A549 (cell line): ENCODE results near the gene CYP2U1. TPM values are rescaled to one million over a fixed set of nuclear protein-coding genes. Genes with fewer than 3 reads are reported as not detected.
A peak's percentile ranks its signal among the peaks of the same experiment; 100 is the strongest.

Source experiments
- ATAC-seq, 2 experiments: fragments of 200-7000 bp in 1 of 2; fragments of >200 bp in 1 of 2; cut with Nextera tagmentation in 1 of 2; cut with Tn5 transposase in 1 of 2; 3 replicates each; pipeline versions ENCODE4 v1.8.0 to v1.9.1; 2018 to 2020; ENCODE audit warnings: mild to moderate bottlenecking in 1 of 2, moderate library complexity in 1 of 2
- CTCF ChIA-PET: fragments of 300-600 bp; sonication (Branson Sonifier 250); formaldehyde crosslinking; extraction: SDS; loops from one replicate; lab custom pipeline; 2021; ENCODE audit warnings: antibody characterized with exemption, inconsistent platforms; lab: Yijun Ruan, JAX
- POLR2A ChIA-PET: fragments of 350-600 bp; formaldehyde crosslinking; extraction: SDS; loops from one replicate; lab custom pipeline; 2021; ENCODE audit warnings: antibody characterized with exemption, inconsistent platforms; lab: Yijun Ruan, JAX
- DNase-seq, 2 experiments: peaks; one replicate each; pipeline versions ENCODE4 v3.0.0 to v3.0.0-alpha.2; 2011 to 2016; ENCODE audit warnings: low read depth in 1 of 2, low spot score in 1 of 2
- FAIRE-seq: peaks from 2 replicates; lab custom pipeline; 2011; peaks lifted over from hg19 to GRCh38; lab: Jason Lieb, UNC
- H3K27ac ChIP-seq, 2 experiments: fragments of >200 bp; sonication (Bioruptor Twin); formaldehyde crosslinking; 3 replicates each; pipeline ENCODE4 v1.5.1; 2016 to 2017
- H3K4me1 ChIP-seq: fragments of >200 bp; sonication (Bioruptor Twin); formaldehyde crosslinking; 3 replicates; pipeline ENCODE4 v1.6.1; 2016
- H3K4me2 ChIP-seq: fragments of >200 bp; sonication (Bioruptor Twin); formaldehyde crosslinking; 3 replicates; pipeline ENCODE4 v1.6.1; 2016
- H3K4me3 ChIP-seq: fragments of >200 bp; sonication (Bioruptor Twin); formaldehyde crosslinking; 3 replicates; pipeline ENCODE4 v1.5.1; 2016
- H3K9me3 ChIP-seq: fragments of >200 bp; sonication (Bioruptor Twin); formaldehyde crosslinking; 3 replicates; pipeline ENCODE4 v1.6.1; 2016
- BHLHE40 ChIP-seq: IDR thresholded peaks from 2 replicates; pipeline ENCODE4 v1.6.1; 2012; ENCODE audit warnings: low read depth, low read length, inconsistent platforms
- CBX8 ChIP-seq: fragments of 200-600 bp; sonication (generic); IDR thresholded peaks from 2 replicates; pipeline ENCODE4 v1.6.1; 2016
- CEBPB ChIP-seq, 2 experiments: fragments of >200 bp in 1 of 2; sonication (Bioruptor Twin) in 1 of 2; formaldehyde crosslinking in 1 of 2; IDR thresholded peaks; 2 replicates each; pipeline ENCODE4 v1.6.1; 2012 to 2016
- EHF ChIP-seq: fragments of 250-450 bp; sonication (Bioruptor Pico); IDR thresholded peaks from 2 replicates; pipeline ENCODE4 v1.5.0; 2020; ENCODE audit warnings: mild to moderate bottlenecking
- ESRRA ChIP-seq: fragments of 150-350 bp; IDR thresholded peaks from 2 replicates; pipeline ENCODE4 v1.6.1; 2014; ENCODE audit warnings: mild to moderate bottlenecking, low read length, borderline replicate concordance
- FOSL2 ChIP-seq, 2 experiments: fragments of 450-650 bp in 1 of 2; fragments of >200 bp in 1 of 2; sonication (Bioruptor Twin) in 1 of 2; formaldehyde crosslinking; IDR thresholded peaks; 2 replicates each; pipeline versions ENCODE4 v1.5.0 to v1.6.1; 2016 to 2020; ENCODE audit warnings: mild to moderate bottlenecking in 1 of 2, moderate library complexity in 1 of 2
- FOXS1 ChIP-seq: fragments of 250-450 bp; sonication (Bioruptor Pico); IDR thresholded peaks from 2 replicates; pipeline ENCODE4 v1.5.0; 2020; ENCODE audit warnings: mild to moderate bottlenecking, moderate library complexity
- JUN ChIP-seq, 2 experiments: fragments of >200 bp; sonication (Bioruptor Twin); formaldehyde crosslinking; IDR thresholded peaks; 2 replicates in 1 of 2; 3 replicates in 1 of 2; pipeline ENCODE4 v1.6.1; 2016 to 2017
- JUNB ChIP-seq: fragments of >200 bp; sonication (Bioruptor Twin); formaldehyde crosslinking; IDR thresholded peaks from 2 replicates; pipeline ENCODE4 v1.6.1; 2016
- KDM1A ChIP-seq: fragments of 200-600 bp; sonication (generic); IDR thresholded peaks from 2 replicates; pipeline ENCODE4 v1.6.1; 2016; ENCODE audit warnings: low read depth, mild to moderate bottlenecking
- MYC ChIP-seq: IDR thresholded peaks from 2 replicates; pipeline ENCODE4 v1.6.1; 2012; ENCODE audit warnings: mild to moderate bottlenecking, inconsistent platforms, low read length, improper control_type of control experiment, borderline replicate concordance
- NFE2L2 ChIP-seq: fragments of 150-350 bp; conservative IDR thresholded peaks from 2 replicates; pipeline ENCODE4 v1.6.1; 2014; ENCODE audit warnings: low read length
- NPAS2 ChIP-seq: fragments of 250-450 bp; sonication (Bioruptor Pico); IDR thresholded peaks from 2 replicates; pipeline ENCODE4 v1.8.0; 2022; ENCODE audit warnings: mild to moderate bottlenecking, moderate library complexity, borderline replicate concordance
- NR3C1 ChIP-seq: fragments of >200 bp; sonication (Bioruptor Twin); formaldehyde crosslinking; IDR thresholded peaks from 3 replicates; pipeline ENCODE4 v1.6.1; 2017
- POLR2A ChIP-seq: IDR thresholded peaks from 2 replicates; pipeline ENCODE4 v1.6.1; 2012; ENCODE audit warnings: mild to moderate bottlenecking, low read length
- ZSCAN20 ChIP-seq: fragments of 250-450 bp; sonication (Bioruptor Pico); IDR thresholded peaks from 2 replicates; pipeline ENCODE4 v1.8.0; 2022; ENCODE audit warnings: mild to moderate bottlenecking, moderate library complexity
- WGBS: methylation state at CpG from one replicate; pipeline ENCODE4 v1.1.6; 2017; ENCODE audit errors: missing lambda C conversion rate; 5-methylcytosine and 5-hydroxymethylcytosine counted together
- polyA plus RNA-seq, 4 experiments: library from polyadenylated mRNA; depleted of rRNA in 3 of 4; stranded (reverse); fragments of >200 nt; fragmentation: RNase III in 1 of 4; extraction: RNeasy Plus Mini Kit Qiagen cat#74134 plus additional on column Dnase treatment in 1 of 4; gene quantifications; 2 replicates in 3 of 4; 3 replicates in 1 of 4; pipeline ENCODE4 v1.2.3, GENCODE V29; 2011 to 2017
- TF ChIP-seq, protein P1 (sequence below): fragments of 150-350 bp; IDR thresholded peaks from 2 replicates; pipeline ENCODE4 v1.6.1; 2014; ENCODE audit warnings: low read depth, mild to moderate bottlenecking, low read length
- TF ChIP-seq, protein P2 (sequence below): fragments of 450-650 bp; IDR thresholded peaks from 2 replicates; pipeline ENCODE4 v1.6.1; 2014; ENCODE audit warnings: antibody characterized with exemption
- TF ChIP-seq, protein P3 (sequence below): IDR thresholded peaks from 2 replicates; pipeline ENCODE4 v1.6.1; 2012
- TF ChIP-seq, protein P4 (sequence below): fragments of 200-600 bp; sonication (generic); IDR thresholded peaks from 2 replicates; pipeline ENCODE4 v1.6.1; 2016; ENCODE audit warnings: antibody characterized with exemption, mild to moderate bottlenecking, moderate library complexity

CYP2U1 gene
- polyA plus RNA-seq, 2 of the 4 experiments (the other 2 are of a cell fraction), result 2.2 to 2.3 TPM

DNA sequence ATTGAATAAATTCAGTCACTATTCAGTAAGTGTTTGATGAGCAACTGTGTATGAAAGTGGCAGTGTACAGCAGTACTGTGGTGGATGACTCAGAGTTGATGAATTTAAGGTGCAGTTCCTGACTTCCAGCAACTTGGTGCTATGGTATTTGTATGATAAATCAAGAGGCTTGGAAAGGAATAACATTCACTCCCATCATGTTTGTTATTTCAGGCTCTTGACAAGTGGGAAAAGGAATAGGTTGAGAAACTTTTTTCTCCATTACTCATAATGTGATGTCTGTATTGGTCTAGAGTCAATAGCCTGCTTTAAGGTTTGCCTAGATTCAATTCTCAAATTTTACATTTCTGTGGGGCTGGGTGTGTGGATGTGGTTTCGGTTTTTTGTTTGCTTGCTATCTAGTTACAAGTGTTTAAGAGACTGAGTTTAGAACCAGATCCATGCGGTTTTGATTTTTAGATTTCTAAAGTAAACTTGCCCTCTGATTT, 35.1 kb upstream of the CYP2U1 start:
- WGBS, result 2% methylated on average over 2 of the region's 2 CpGs
- no peak for FAIRE-seq
- peak overlapping the region; percentile 77 for H3K4me2 ChIP-seq
- CTCF ChIA-PET, result interaction anchor here (0.9 to 1.3 kb wide), 2 partner anchors 17 to 138 kb away, joined by 3 read pairs; no protein-coding TSS in a partner anchor
- 0 out of 3 replicates have a peak overlapping the region, but pooled peaks have one; percentile 15 for H3K4me3 ChIP-seq
- peaks cover 19% of the 10 kb centered on the region for H3K4me1 ChIP-seq
- H3K27ac ChIP-seq, result peak overlapping the region; percentile 69
- peak; percentile 99 for ATAC-seq
- no peak for TF ChIP-seq NPAS2 (CRISPR knock-in tag)
- no peak for TF ChIP-seq POLR2A
- TF ChIP-seq JUN (IDR thresholded peaks at IDR 0.05), result 0 out of 5 replicates have a peak, but pooled peaks of 1 of the 2 experiments have one; percentile 19
- TF ChIP-seq JUNB, result peak; percentile 63
- peak; percentile 57 for TF ChIP-seq FOSL2 (IDR thresholded peaks at IDR 0.05)
- peak; percentile 79 for TF ChIP-seq FOSL2 (CRISPR knock-in tag; IDR thresholded peaks at IDR 0.05)
- no peak for TF ChIP-seq KDM1A
- no peak for TF ChIP-seq MYC
- TF ChIP-seq CEBPB (IDR thresholded peaks at IDR 0.05), result peak in 1 of 2 experiments; percentile 13; a peak in 1 of 4 replicates
- TF ChIP-seq CBX8, result no peak
- TF ChIP-seq ESRRA, result no peak
- TF ChIP-seq NR3C1, result no peak
- TF ChIP-seq, protein P1, sequence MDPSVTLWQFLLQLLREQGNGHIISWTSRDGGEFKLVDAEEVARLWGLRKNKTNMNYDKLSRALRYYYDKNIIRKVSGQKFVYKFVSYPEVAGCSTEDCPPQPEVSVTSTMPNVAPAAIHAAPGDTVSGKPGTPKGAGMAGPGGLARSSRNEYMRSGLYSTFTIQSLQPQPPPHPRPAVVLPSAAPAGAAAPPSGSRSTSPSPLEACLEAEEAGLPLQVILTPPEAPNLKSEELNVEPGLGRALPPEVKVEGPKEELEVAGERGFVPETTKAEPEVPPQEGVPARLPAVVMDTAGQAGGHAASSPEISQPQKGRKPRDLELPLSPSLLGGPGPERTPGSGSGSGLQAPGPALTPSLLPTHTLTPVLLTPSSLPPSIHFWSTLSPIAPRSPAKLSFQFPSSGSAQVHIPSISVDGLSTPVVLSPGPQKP, result no peak
- TF ChIP-seq, all 56 proteins: peak for 4
- POLR2A ChIA-PET, result no interaction called here
- no peaks in the 10 kb centered on the region for H3K9me3 ChIP-seq
- DNase-seq, result peak; percentile 44 to 82

DNA sequence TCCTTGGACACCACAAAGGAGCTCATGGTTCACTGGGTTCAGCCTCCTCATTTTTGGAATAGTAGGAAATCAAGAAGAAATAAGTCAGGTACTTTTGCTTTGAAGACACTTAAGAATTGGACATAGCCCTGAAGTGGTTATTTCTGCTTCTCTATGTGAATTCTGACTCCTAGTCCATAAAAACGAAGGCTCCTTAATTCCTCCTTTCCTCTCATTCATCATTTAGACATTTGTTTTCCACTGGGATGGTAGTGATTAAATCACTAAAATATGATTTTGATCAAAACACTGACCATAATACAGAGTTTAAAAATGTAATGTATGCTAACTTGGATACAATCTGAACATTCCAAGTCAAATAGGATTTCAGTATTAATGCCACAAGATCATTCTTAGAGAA, 34.7 kb upstream of the CYP2U1 start:
- POLR2A ChIA-PET, result no interaction called here
- CTCF ChIA-PET, result interaction anchor here (0.9 to 1.3 kb wide), 2 partner anchors 16 to 138 kb away, joined by 3 read pairs; no protein-coding TSS in a partner anchor
- no peak for TF ChIP-seq NFE2L2
- ATAC-seq, result no peak
- 59% methylated on average over 1 of the region's 1 CpG for WGBS
- peaks cover 19% of the 10 kb centered on the region for H3K4me1 ChIP-seq
- peak overlapping the region; percentile 69 for H3K27ac ChIP-seq
- H3K4me2 ChIP-seq, result peak overlapping the region; percentile 77
- DNase-seq, result no peak
- 0 out of 3 replicates have a peak overlapping the region, but pooled peaks have one; percentile 15 for H3K4me3 ChIP-seq
- FAIRE-seq, result no peak
- no peaks in the 10 kb centered on the region for H3K9me3 ChIP-seq

DNA sequence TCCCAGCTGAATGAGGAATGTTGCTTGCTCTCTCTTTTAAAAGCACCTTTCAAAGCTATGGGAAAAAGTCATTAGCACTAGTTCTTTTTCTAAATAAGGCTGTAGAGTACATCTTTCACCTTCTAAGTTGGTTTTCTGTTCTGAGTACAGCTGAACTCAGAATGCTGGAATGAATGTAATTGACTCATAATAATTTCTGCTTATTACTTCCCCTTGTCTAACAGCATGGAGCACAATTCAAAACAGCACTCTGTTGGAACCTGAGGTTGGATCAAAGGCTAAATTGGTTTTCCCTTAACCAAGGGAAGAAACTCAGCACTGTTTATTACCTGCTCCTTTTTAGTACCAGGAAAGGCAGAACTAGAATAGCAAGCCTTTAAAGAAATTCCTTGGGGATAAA, 33.5 kb upstream of the CYP2U1 start:
- DNase-seq (no peak), FAIRE-seq (no peak), ATAC-seq (no peak)
- Histone ChIP-seq H3K4me2 (no peak overlapping the region), H3K4me3 (no peak overlapping the region), H3K27ac (no peak overlapping the region), H3K9me3 (no peaks in the 10 kb centered on the region), H3K4me1 (peaks cover 19% of the 10 kb centered on the region)
- TF ChIP-seq, protein P2, sequence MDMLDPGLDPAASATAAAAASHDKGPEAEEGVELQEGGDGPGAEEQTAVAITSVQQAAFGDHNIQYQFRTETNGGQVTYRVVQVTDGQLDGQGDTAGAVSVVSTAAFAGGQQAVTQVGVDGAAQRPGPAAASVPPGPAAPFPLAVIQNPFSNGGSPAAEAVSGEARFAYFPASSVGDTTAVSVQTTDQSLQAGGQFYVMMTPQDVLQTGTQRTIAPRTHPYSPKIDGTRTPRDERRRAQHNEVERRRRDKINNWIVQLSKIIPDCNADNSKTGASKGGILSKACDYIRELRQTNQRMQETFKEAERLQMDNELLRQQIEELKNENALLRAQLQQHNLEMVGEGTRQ, result no peak
- TF ChIP-seq EHF (CRISPR knock-in tag) (no peak), ZSCAN20 (CRISPR knock-in tag) (no peak), BHLHE40 (no peak), FOXS1 (CRISPR knock-in tag) (no peak)
- TF ChIP-seq, protein P3, sequence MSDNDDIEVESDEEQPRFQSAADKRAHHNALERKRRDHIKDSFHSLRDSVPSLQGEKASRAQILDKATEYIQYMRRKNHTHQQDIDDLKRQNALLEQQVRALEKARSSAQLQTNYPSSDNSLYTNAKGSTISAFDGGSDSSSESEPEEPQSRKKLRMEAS, result no peak
- TF ChIP-seq, protein P1, result no peak
- TF ChIP-seq, protein P4, sequence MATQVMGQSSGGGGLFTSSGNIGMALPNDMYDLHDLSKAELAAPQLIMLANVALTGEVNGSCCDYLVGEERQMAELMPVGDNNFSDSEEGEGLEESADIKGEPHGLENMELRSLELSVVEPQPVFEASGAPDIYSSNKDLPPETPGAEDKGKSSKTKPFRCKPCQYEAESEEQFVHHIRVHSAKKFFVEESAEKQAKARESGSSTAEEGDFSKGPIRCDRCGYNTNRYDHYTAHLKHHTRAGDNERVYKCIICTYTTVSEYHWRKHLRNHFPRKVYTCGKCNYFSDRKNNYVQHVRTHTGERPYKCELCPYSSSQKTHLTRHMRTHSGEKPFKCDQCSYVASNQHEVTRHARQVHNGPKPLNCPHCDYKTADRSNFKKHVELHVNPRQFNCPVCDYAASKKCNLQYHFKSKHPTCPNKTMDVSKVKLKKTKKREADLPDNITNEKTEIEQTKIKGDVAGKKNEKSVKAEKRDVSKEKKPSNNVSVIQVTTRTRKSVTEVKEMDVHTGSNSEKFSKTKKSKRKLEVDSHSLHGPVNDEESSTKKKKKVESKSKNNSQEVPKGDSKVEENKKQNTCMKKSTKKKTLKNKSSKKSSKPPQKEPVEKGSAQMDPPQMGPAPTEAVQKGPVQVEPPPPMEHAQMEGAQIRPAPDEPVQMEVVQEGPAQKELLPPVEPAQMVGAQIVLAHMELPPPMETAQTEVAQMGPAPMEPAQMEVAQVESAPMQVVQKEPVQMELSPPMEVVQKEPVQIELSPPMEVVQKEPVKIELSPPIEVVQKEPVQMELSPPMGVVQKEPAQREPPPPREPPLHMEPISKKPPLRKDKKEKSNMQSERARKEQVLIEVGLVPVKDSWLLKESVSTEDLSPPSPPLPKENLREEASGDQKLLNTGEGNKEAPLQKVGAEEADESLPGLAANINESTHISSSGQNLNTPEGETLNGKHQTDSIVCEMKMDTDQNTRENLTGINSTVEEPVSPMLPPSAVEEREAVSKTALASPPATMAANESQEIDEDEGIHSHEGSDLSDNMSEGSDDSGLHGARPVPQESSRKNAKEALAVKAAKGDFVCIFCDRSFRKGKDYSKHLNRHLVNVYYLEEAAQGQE, result no peak
- POLR2A ChIA-PET, result no interaction called here
- CTCF ChIA-PET, result interaction anchor here (1.0 kb wide), 1 partner anchor 15 kb away, joined by 4 read pairs; no protein-coding TSS in a partner anchor
